SK-N-SH (cell line): ENCODE results near the gene DVL3.

ENCODE experiments used
- CHD2 ChIP-seq: fragments of 150-350 bp; IDR thresholded peaks from 2 replicates; pipeline ENCODE4 v1.6.1; 2018; ENCODE audit warnings: low read length; ENCODE audit not compliant: partially characterized antibody
- CTCF ChIP-seq: fragments of 200-600 bp; sonication (generic); IDR thresholded peaks from 2 replicates; pipeline ENCODE4 v1.6.1; 2017; ENCODE audit warnings: antibody characterized with exemption, mild to moderate bottlenecking, moderate library complexity
- ELF1 ChIP-seq: IDR thresholded peaks from 2 replicates; pipeline ENCODE4 v1.4.0; 2012
- EZH2phosphoT487 ChIP-seq: fragments of 200-600 bp; sonication (generic); IDR thresholded peaks from 2 replicates; pipeline ENCODE4 v1.6.1; 2017; ENCODE audit warnings: low read depth, mixed run types, mild to moderate bottlenecking, antibody characterized with exemption, moderate library complexity, borderline replicate concordance
- FOXM1 ChIP-seq: IDR thresholded peaks from 2 replicates; pipeline ENCODE4 v1.4.0; 2012; ENCODE audit warnings: low read depth, mild to moderate bottlenecking
- GABPA ChIP-seq: IDR thresholded peaks from 2 replicates; pipeline ENCODE4 v1.4.0; 2012; ENCODE audit warnings: low read depth, mild to moderate bottlenecking
- MXI1 ChIP-seq: IDR thresholded peaks from 2 replicates; pipeline ENCODE4 v1.6.1; 2012; ENCODE audit warnings: mild to moderate bottlenecking, low read depth, low read length, improper control_type of control experiment
- NFIC ChIP-seq: IDR thresholded peaks from 2 replicates; pipeline ENCODE4 v1.4.0; 2012; ENCODE audit warnings: borderline replicate concordance
- POLR2AphosphoS5 ChIP-seq: IDR thresholded peaks from 2 replicates; pipeline ENCODE4 v1.6.1; 2012; ENCODE audit warnings: low read depth, low read length
- RAD21 ChIP-seq: IDR thresholded peaks from 2 replicates; pipeline ENCODE4 v1.6.1; 2012; ENCODE audit warnings: mild to moderate bottlenecking, low read length
- REST ChIP-seq: IDR thresholded peaks from 2 replicates; pipeline ENCODE4 v1.6.1; 2012; ENCODE audit warnings: mild to moderate bottlenecking, low read depth, low read length, moderate library complexity
- TCF12 ChIP-seq: IDR thresholded peaks from 2 replicates; pipeline ENCODE4 v1.4.0; 2012
- USF1 ChIP-seq: IDR thresholded peaks from 2 replicates; pipeline ENCODE4 v1.4.0; 2012; ENCODE audit warnings: low read depth, borderline replicate concordance
- YY1 ChIP-seq: IDR thresholded peaks from 2 replicates; pipeline ENCODE4 v1.4.0; 2012; ENCODE audit warnings: low read depth, mild to moderate bottlenecking

- TF ChIP-seq CTCF, result no peak
- no peak for TF ChIP-seq EZH2phosphoT487
- TF ChIP-seq MXI1, result no peak
- TF ChIP-seq REST, result no peak
- TF ChIP-seq YY1, result no peak
- TF ChIP-seq GABPA, result no peak
- no peak for TF ChIP-seq ELF1
- no peak for TF ChIP-seq CHD2
- no peak for TF ChIP-seq NFIC
- no peak for TF ChIP-seq USF1
- no peak for TF ChIP-seq FOXM1
- TF ChIP-seq TCF12, result no peak
- no peak for TF ChIP-seq RAD21
- no peak for TF ChIP-seq POLR2AphosphoS5
Observed at GRCh38 chr3:184180165-184180564, 25.0 kb downstream of the DVL3 start.
